GM18505 (cell line): ENCODE data around the gene MSLN.

Experiments used
- ATAC-seq: cut with Tn5 transposase; IDR thresholded peaks from one replicate; pipeline ENCODE4 v1.9.1; 2021; ENCODE audit not compliant: unreplicated experiment
- POLR2A ChIP-seq: IDR thresholded peaks from 4 replicates; pipeline ENCODE4 v1.6.1; 2011; ENCODE audit warnings: borderline replicate concordance; ENCODE audit not compliant: insufficient read depth, insufficient read length; ENCODE audit errors: extremely low read depth

The MSLN gene

GRCh38 chr16:794091-794822 is 33.7 kb downstream of the MSLN start:
- no peak for TF ChIP-seq POLR2A
- no peak for ATAC-seq

- no peak for TF ChIP-seq POLR2A
These were observed 34.4 kb downstream of the MSLN start for GRCh38 chr16:794853-795466.

GRCh38 chr16:795580-796229 is 35.2 kb downstream of the MSLN start:
- ATAC-seq = no peak
- TF ChIP-seq POLR2A = no peak

More at GRCh38 chr16:794853-795466, 34.4 kb downstream of the MSLN start:
- no peak for ATAC-seq

GRCh38 chr16:796296-797119 is 36.0 kb downstream of the MSLN start:
- TF ChIP-seq POLR2A = no peak
- ATAC-seq = no peak

GRCh38 chr16:797120-797420 is 36.5 kb downstream of the MSLN start:
- no peak for TF ChIP-seq POLR2A
- no peak for ATAC-seq

- no peak for ATAC-seq
- no peak for TF ChIP-seq POLR2A
These were observed 37.2 kb downstream of the MSLN start for GRCh38 chr16:797686-798085.

GRCh38 chr16:798666-799065 is 38.1 kb downstream of the MSLN start:
- no peak for ATAC-seq
- no peak for TF ChIP-seq POLR2A

- no peak for TF ChIP-seq POLR2A
- ATAC-seq = no peak
These were observed 38.8 kb downstream of the MSLN start for GRCh38 chr16:799111-799947.

GRCh38 chr16:799948-800833 is 39.7 kb downstream of the MSLN start, which contains the start of gene GNG13:
Gene GNG13 (minus strand): TSS chr16:800734. CDS start chr16:799077, 1,657 bp downstream.
- no peak for ATAC-seq
- no peak for TF ChIP-seq POLR2A

- ATAC-seq = no peak
- no peak for TF ChIP-seq POLR2A
These were observed 40.4 kb downstream of the MSLN start for GRCh38 chr16:800834-801511.

GRCh38 chr16:801584-802363 is 41.2 kb downstream of the MSLN start:
- TF ChIP-seq POLR2A = no peak
- ATAC-seq = no peak

- TF ChIP-seq POLR2A = no peak
- no peak for ATAC-seq
These were observed 41.9 kb downstream of the MSLN start for GRCh38 chr16:802461-802860.
